GM18868 (cell line): Measurements from ENCODE around the gene KCNQ1.

Source experiments
- ATAC-seq: cut with Tn5 transposase; IDR thresholded peaks from one replicate; pipeline ENCODE4 v1.9.1; 2021; ENCODE audit warnings: mild to moderate bottlenecking, moderate library complexity; ENCODE audit not compliant: unreplicated experiment

Gene KCNQ1

DNA sequence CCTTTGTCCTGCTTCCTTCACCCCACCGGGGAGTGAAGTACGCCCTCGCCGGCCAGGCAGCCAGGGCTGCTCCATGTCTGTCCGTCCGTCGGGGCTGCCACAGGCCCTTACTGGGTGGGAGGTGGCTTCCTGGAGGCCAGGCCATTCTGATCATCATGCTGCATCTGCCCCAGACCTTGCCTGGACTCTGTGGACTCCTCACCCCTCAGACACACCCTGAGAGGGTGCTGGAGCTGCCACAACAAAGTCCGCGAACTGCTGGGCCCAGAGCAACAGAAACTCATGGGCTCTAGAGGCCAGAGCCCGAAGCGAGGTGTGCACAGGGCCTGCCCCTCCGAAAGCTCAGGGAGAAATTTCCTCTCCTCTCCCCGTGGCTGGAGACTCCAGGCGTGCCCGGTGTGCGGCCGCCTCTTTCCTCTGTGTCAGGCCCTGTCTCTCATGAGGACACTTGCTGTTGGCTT, 130.8 kb downstream of the KCNQ1 start:
- no peak for ATAC-seq

GRCh38 chr11:2576111-2576510, 131.3 kb downstream of the KCNQ1 start:
- no peak for ATAC-seq

GRCh38 chr11:2576549-2576948, 131.7 kb downstream of the KCNQ1 start:
- ATAC-seq = no peak

DNA sequence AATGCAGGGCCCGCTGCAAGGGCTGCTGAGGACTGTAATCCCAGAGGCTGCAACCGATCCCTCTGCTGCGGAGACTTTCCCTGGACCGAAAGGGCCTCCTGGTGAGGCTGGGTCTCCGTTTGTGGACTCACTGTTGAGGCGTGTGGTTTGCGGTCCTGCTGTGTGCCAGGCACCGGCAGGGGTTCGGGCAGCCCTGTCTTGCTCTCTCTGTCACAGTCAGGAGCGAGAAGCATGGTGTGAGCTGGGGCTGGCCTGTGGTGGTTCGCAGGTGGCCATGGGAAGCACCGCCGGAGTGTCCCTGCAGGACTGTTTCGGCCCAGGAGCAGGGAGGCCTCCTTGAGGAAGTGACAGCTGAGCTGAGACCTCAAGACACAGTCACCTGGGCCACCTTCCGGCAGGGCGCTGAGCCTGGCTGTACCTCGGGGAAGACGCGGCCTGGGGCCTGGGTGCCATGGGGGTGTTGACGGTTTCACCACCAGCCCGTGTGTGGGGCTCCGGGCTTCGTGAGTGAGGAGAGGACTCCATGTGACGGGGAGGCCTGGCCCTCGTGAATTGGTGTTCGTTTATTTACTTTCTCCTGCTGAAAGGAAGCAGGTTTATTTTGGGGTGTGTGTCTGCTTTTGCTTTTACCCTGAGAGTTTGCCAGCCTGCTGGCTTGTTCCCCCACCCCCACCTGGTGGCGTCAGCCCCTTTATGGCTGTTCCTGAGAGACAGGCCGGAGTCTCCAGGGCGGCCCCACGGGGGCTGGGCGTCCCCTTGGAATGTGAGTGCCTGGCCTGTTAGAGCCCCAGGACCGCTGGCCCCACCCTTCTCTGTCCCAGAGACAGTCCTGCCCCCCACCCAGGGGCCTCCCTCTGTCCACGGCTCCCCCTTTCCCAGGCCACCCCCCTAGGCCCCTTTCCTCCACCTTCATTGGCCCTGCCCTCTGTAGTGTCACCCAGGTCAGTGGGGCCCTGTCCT, 132.5 kb downstream of the KCNQ1 start:
- ATAC-seq = no peak

GRCh38 chr11:2577991-2578928, 133.5 kb downstream of the KCNQ1 start:
- ATAC-seq = no peak

GRCh38 chr11:2578929-2579270, 134.1 kb downstream of the KCNQ1 start:
- ATAC-seq = no peak

DNA sequence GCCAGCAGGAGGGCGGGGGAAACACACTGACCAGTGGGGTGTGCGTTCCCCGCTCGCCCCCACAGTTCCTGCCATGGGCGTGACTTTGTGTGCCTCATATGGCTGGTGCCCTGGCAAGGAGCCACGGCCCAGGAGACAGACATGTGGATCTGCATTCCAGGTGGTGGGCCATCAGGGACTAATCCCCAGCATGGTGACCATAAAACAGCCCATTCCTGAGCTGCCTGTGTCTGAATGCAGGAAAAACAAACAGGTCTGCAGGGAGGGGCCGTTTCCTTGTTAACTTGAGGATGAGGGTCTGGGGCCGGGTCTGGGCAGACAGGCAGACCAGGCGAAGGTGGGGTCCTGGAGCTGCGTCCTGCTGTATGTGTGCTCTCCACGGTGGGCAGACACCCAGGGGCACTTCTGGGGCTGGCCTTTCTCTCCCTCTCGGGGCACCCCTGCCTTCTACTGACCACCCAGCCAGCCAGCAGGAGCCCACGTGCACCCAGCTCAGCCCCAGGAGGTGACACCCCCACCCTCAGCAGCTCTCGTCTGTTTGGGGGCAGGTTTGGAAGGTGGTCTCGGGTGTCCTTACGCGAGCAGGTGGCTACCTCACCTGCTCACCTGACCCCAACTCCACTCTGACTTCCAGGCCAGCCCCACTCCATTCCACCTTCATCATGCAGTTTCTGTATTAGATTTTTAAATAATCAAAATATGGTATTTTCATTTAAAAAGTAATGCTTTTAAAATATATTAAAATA, 134.7 kb downstream of the KCNQ1 start:
- ATAC-seq = no peak

DNA sequence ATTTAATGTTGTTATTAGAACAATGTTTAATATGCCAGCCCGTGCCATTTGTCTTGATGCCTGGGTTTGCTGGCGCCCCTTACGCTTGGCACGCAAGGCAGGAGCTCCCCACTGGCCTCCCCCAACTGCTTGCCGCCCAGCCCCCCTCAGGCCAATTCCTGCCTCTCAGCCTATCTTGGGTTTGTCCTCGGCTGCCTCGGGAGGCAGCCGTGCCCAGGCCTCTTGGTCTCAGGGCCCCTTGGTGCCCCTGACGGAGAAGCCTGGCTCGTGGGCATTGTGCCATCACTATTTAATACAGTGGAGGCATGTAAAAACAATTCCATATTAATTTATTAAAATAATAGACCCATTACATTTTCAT, 135.2 kb downstream of the KCNQ1 start:
- ATAC-seq = no peak

DNA sequence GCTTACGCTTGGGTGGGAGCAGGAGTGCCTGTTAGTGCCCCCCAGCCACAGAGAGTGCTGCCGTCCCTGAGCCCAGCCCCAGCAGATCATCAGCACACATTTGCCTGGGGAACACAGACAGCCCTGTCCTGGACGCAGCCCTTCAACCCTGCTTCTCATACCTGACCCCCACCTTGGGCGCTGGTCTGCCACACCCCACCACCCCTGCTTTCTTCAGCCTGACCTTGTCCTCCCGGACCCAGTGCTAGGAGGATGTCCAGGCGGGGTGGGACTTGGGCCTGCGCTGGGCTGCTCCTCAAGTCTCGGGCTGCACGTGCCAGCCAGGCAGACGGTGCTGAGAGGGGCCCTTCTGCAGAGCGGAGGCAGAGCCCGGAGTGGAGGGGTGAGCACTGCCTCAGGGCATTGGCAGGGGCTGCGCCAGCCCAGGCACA, 135.8 kb downstream of the KCNQ1 start:
- no peak for ATAC-seq

DNA sequence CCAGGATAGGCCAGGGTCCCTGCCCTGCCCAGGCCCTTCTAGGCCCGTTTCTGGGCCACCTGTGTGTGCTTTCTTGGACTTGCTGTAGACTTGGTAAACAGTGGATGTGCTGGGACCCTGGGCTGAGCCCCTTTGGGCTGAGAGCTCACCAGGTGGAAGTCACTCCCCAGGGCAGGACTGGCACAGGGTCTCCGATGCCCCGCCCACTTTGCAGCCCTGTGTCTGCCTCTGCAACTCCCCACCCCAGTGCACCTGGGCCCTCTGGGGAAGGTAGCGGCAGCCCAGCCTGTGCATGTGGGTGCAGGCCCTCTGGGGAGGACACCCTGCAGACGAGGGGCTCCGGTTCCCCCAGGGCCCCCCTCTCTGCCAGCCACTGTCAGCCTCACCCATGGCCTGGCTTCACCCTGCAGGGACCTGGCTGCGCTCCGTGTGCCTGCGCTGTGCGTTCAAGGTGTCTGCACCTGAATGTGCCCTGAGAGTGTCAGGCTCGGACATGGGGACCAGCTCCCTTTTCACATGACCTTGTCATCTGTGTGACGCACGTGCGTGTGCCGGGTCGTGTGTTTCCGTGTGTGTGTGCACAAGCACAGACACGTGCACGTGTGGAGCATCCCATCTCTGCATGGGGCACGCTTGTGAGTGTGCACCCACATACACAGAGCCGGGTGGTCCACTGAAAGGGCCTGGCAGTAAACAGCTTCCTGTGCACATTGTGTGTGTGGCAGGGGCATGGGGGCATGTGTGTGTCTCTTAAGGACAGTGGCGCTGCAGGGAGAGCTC, 136.5 kb downstream of the KCNQ1 start:
- no peak for ATAC-seq

- no peak for ATAC-seq
These were observed 137.1 kb downstream of the KCNQ1 start for GRCh38 chr11:2581931-2582350.

DNA sequence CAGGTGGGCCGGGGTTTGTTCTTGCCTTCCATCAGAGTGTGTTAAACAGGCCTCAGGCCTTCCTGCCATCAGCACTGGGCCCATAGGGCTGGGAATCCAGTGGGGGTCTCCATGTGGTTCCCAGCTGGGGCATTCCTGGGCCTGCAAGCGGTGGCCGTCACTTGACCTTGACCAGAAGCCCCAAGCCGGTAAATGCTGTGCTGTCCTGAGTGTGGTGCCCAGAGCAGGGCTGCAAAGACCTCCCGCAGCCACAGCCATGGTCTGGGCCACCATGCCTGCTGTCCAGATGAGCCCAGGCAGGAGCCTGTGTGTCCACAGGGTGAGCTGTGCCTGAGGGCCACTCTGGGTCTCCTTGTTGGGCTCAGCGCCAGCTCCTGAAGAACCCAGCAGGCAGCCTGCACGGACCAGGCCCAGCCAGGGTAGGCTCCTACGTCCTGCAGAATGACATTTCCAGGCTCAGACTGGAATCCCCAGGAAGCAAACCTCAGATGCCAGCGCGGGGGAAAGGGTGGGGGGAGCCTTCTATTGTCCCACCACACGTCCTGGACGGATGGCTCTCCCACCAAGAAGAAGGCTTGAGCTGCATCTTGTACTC, 137.6 kb downstream of the KCNQ1 start:
- no peak for ATAC-seq

GRCh38 chr11:2582946-2583604, 138.3 kb downstream of the KCNQ1 start:
- ATAC-seq = no peak

DNA sequence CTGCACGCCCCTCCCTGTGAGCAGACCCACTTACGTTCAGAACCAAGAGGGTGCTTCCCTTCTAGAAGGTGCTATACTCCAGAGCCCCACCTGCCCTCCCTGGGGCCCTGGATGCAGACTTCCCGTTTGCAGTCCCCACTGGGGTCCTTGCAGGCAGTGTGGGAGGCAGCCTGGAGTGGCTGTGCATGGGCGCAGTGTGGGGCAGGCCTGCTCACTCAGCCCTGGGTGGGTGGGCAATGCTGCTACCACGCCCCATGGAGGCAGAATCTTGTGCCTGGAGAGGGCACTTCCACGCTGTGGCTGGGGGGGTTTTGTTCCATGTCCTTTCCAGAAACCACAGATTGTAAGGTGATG, 138.8 kb downstream of the KCNQ1 start:
- ATAC-seq = no peak

- no peak for ATAC-seq
These were observed 139.6 kb downstream of the KCNQ1 start for GRCh38 chr11:2584434-2584811.

- ATAC-seq = no peak
These were observed 140.2 kb downstream of the KCNQ1 start for GRCh38 chr11:2584812-2585565.

GRCh38 chr11:2585566-2586086, 140.8 kb downstream of the KCNQ1 start:
- ATAC-seq = no peak

- no peak for ATAC-seq
These were observed 141.4 kb downstream of the KCNQ1 start for GRCh38 chr11:2586087-2586792.
